ENCODE measurements around the gene DGKE. TPM values are rescaled to one million over a fixed set of nuclear protein-coding genes. Genes with fewer than 3 reads are reported as not detected.

The DGKE gene
- 3.9 and 4.3 TPM in 2 replicates for total RNA-seq (2012; rRNA removed)

DNA sequence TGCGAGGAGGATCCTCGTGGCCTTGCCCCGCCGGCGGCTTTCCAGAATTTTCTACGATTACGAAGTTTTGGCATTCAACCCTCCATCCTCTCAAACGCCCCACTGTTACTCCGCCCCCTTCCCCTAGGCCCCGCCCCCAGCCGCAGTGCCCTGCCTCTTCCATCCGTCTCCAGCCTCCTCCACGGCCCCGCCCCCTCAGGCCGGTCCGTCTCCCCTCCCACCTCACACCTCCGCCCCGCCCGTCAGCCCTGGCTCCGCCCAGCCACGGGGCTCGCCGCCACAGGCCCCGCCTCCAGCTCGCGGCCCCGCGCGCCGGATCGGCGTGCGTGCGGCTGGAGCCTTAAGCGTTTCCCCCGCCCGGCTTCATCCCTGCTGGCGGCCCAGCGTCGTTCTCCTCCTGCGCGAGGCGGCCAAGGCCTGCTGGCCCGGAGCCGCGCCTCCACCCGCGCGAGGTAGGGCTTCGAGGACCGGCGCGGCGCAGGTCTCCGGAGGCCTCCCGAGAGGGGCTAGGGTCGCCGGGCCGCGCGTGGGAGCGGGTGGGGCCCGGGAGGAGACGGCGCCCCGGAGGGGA, at the start of gene DGKE, which contains the start of gene C17orf67:
DGKE (plus strand) TSS at position 343 of the 571 bp plus-strand sequence. CDS start 645 bp downstream, outside the sequence.
C17orf67 (minus strand) TSS at position 112 of the 571 bp plus-strand sequence. CDS start 18,110 bp downstream, outside the sequence.
- Histone ChIP-seq H3K4me1 (ENCODE audit: control insufficient read depth, insufficient read depth, low read length) (peaks cover 22% of the 10 kb centered on the region), H3K9ac (ENCODE audit: low read depth, low read length) (peak within 1 kb of the TSS; percentile 83), H3K4me2 (ENCODE audit: low read length) (peak within 1 kb of the TSS; percentile 98), H3K4me3 (ENCODE audit: low read length) (peak within 1 kb of the TSS; percentile 94), H3K36me3 (ENCODE audit: insufficient read depth, low read length) (no peaks in the 10 kb centered on the region), H3K27me3 (ENCODE audit: control insufficient read depth, insufficient read depth, low read length) (no peaks in the 10 kb centered on the region), H3K9me3 (replicated peaks; ENCODE audit: low read length) (no peaks in the 10 kb centered on the region)

DNA sequence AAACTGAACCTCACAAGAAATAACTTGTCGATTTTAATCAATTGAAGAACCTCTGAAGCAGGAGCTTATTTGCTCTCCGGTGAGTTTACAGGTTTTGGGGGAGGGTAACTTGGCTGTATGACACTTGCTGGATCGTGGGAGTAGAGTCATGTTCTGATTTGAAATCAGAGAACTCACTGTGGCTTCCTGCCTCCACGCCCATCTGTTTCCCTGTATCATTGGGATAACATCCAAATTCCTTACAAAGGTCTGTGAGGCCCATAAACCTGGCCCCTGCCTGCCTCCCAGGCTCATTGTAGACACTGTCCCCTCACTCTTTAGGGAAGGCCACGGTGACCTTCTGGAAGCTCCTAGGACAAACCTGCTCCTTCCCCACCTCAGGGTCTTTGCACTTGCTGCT, 48.5 kb upstream of the DGKE start:
- no peak overlapping the region for H3K9ac ChIP-seq (ENCODE audit: low read depth, low read length)
- peaks cover 43% of the 10 kb centered on the region for H3K4me1 ChIP-seq (ENCODE audit: control insufficient read depth, insufficient read depth, low read length)
- H3K27me3 ChIP-seq (ENCODE audit: control insufficient read depth, insufficient read depth, low read length), result no peaks in the 10 kb centered on the region
- H3K36me3 ChIP-seq (ENCODE audit: insufficient read depth, low read length), result no peaks in the 10 kb centered on the region
- no peak overlapping the region for H3K4me2 ChIP-seq (ENCODE audit: low read length)
- no peaks in the 10 kb centered on the region for H3K9me3 ChIP-seq (replicated peaks; ENCODE audit: low read length)
- no peak overlapping the region for H3K4me3 ChIP-seq (ENCODE audit: low read length)

DNA sequence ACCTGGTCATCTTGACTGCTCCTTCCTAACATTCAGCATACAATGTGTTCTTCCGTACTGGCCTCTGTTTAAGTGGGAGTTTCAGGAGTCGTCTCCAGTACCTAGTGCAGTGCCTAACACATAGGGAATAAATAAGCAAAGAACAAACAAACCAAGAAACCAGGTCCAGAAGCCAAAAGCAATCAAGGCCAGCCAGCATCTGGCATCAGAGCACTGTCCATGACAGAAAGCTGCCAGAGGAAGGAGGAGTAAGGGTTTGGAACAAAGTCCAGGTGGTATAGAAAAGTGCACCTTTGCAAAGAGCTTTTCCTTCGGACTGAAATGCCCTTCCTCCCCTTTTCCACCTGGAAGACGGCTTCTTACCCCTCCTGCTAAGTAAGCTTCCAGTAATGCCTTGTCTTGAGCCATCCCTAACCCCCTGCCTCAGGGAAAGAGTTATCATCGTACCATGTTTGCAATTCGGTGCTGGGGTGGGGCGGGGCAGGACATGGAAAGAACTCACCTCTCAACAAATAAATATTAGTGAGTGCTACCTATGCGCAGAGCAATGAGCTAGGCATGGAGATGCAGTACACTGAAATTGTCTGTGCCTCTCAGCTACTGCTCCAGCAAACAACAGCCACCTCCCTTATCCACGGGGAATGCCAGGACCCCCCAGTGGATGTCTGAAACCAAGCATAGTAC, 47.8 kb upstream of the DGKE start:
- Histone ChIP-seq H3K4me1 (ENCODE audit: control insufficient read depth, insufficient read depth, low read length) (peaks cover 40% of the 10 kb centered on the region), H3K27me3 (ENCODE audit: control insufficient read depth, insufficient read depth, low read length) (no peaks in the 10 kb centered on the region), H3K4me2 (ENCODE audit: low read length) (no peak overlapping the region), H3K36me3 (ENCODE audit: insufficient read depth, low read length) (no peaks in the 10 kb centered on the region), H3K9me3 (replicated peaks; ENCODE audit: low read length) (no peaks in the 10 kb centered on the region), H3K4me3 (ENCODE audit: low read length) (no peak overlapping the region), H3K9ac (ENCODE audit: low read depth, low read length) (no peak overlapping the region)

DNA sequence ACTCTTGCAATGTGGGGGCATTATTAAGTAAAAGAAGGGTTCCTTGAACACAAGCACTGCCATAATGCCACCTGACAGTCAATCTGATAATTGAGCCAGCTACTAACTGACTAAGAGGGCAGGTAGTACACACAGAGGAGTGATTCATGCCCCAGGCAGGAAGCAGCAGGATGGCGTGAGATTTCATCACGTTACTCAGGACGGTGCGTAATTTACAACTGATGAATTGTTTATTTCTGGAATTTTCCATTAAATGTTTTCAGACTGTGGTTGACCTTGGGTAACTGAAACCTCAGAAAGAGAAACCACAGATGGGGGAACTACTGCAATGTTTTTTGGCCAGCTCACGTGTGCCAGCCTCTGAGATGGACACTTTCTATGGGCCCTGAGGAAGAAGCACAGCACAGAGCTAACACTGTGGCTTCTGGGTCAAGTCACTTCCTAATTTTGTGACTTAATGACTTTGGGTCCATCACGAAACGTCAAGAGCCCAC, 46.9 kb upstream of the DGKE start:
- Histone ChIP-seq H3K9me3 (replicated peaks; ENCODE audit: low read length) (no peaks in the 10 kb centered on the region), H3K4me2 (ENCODE audit: low read length) (peak overlapping the region; percentile 20), H3K36me3 (ENCODE audit: insufficient read depth, low read length) (no peaks in the 10 kb centered on the region), H3K4me3 (ENCODE audit: low read length) (no peak overlapping the region), H3K4me1 (ENCODE audit: control insufficient read depth, insufficient read depth, low read length) (peaks cover 35% of the 10 kb centered on the region), H3K27me3 (ENCODE audit: control insufficient read depth, insufficient read depth, low read length) (no peaks in the 10 kb centered on the region), H3K9ac (ENCODE audit: low read depth, low read length) (no peak overlapping the region)

DNA sequence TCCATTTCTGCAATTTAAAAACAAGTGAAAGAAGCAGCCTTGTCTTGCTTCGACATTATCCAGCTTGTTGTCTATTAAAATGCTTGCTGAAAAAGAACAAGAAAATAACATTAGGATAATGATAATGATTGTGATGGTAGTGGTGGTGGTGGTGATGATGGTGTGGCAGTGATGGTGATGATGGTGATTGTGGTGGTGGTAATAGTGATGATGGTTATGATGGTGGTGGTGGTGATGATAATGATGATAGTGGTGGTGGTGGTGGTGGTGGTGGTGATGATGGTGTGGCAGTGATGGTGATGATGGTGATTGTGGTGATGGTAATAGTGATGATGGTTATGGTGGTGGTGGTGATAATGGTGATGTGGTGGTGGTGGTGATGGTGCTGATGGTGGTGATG, 41.7 kb upstream of the DGKE start:
- H3K4me3 ChIP-seq (ENCODE audit: low read length), result no peak overlapping the region
- no peaks in the 10 kb centered on the region for H3K27me3 ChIP-seq (ENCODE audit: control insufficient read depth, insufficient read depth, low read length)
- H3K9ac ChIP-seq (ENCODE audit: low read depth, low read length), result no peak overlapping the region
- peaks cover 9% of the 10 kb centered on the region for H3K4me1 ChIP-seq (ENCODE audit: control insufficient read depth, insufficient read depth, low read length)
- H3K9me3 ChIP-seq (replicated peaks; ENCODE audit: low read length), result no peaks in the 10 kb centered on the region
- no peaks in the 10 kb centered on the region for H3K36me3 ChIP-seq (ENCODE audit: insufficient read depth, low read length)
- H3K4me2 ChIP-seq (ENCODE audit: low read length), result no peak overlapping the region

DNA sequence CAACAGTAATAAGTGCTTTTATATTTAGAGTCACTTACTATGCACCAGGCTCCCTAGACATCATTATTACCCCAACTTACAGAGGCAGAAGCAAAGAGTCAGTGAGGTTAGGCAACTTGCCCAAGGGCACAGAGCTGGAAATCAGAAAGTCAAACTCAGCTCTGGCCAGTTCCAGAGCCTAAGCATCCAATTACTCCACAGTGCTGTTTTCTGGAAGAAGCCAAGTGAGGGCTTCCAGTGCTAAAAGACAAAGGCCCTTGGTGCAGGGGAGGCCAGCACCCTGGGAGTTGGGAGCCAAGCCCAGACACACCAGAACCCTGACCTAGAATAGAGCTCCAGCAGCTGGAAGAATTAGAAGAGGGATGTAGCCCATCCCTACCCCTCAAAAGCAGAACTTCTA, 40.4 kb upstream of the DGKE start:
- Histone ChIP-seq H3K4me1 (ENCODE audit: control insufficient read depth, insufficient read depth, low read length) (no peaks in the 10 kb centered on the region), H3K4me2 (ENCODE audit: low read length) (no peak overlapping the region), H3K9ac (ENCODE audit: low read depth, low read length) (no peak overlapping the region), H3K9me3 (replicated peaks; ENCODE audit: low read length) (no peaks in the 10 kb centered on the region), H3K4me3 (ENCODE audit: low read length) (no peak overlapping the region), H3K36me3 (ENCODE audit: insufficient read depth, low read length) (no peaks in the 10 kb centered on the region), H3K27me3 (ENCODE audit: control insufficient read depth, insufficient read depth, low read length) (no peaks in the 10 kb centered on the region)

DNA sequence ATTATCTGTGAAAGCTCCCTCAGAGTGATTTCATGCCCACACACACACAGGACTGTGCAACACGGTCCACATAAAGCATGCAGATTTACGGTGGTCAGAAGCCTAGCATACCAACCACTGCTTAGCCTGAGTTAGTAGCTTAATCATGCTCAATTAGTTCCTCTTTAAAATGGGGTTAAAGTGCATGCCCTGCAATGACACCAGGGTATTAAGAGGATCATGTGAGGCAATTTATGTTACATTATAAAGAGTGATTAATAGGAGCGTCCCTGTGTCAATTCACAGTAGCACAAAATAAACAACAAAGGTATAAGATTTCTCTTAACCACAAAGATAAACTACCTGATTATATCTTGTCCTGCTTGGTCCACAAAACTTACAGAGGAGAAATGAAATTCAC, 40.0 kb upstream of the DGKE start:
- Histone ChIP-seq H3K4me2 (ENCODE audit: low read length) (no peak overlapping the region), H3K9ac (ENCODE audit: low read depth, low read length) (no peak overlapping the region), H3K4me3 (ENCODE audit: low read length) (no peak overlapping the region), H3K9me3 (replicated peaks; ENCODE audit: low read length) (no peaks in the 10 kb centered on the region), H3K27me3 (ENCODE audit: control insufficient read depth, insufficient read depth, low read length) (no peaks in the 10 kb centered on the region), H3K36me3 (ENCODE audit: insufficient read depth, low read length) (no peaks in the 10 kb centered on the region), H3K4me1 (ENCODE audit: control insufficient read depth, insufficient read depth, low read length) (no peaks in the 10 kb centered on the region)

DNA sequence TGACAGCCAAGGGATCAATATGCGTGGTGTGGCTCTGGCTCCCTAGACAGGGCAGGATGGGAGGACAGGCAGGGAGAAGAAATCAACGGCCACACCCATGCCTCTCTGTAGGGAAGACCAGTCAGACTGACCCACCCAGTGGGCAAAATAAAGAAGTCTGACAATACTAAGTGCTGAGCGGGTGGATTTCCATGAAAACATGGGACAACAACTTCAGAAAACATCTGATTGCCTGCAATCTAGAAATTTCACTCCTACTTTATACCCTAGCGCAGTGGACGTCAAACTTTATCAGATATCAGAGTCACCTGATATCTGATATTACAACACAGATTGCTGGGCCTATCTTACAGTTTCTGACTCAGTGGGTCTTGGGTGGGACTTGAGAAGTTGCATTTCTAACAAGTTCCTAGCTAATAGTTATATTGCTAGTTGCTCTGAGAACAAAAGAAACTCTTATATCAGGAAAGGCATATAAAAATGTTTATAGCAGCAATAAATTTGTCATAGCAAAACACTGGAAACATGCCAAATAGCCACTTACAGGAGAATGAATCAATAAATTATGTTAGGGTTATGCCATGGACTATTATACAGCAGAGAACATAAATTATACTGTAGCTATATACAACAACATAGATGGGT, 38.6 kb upstream of the DGKE start:
- Histone ChIP-seq H3K27me3 (ENCODE audit: control insufficient read depth, insufficient read depth, low read length) (no peaks in the 10 kb centered on the region), H3K36me3 (ENCODE audit: insufficient read depth, low read length) (no peaks in the 10 kb centered on the region), H3K4me3 (ENCODE audit: low read length) (no peak overlapping the region), H3K9me3 (replicated peaks; ENCODE audit: low read length) (no peaks in the 10 kb centered on the region), H3K4me2 (ENCODE audit: low read length) (no peak overlapping the region), H3K9ac (ENCODE audit: low read depth, low read length) (no peak overlapping the region), H3K4me1 (ENCODE audit: control insufficient read depth, insufficient read depth, low read length) (no peaks in the 10 kb centered on the region)

DNA sequence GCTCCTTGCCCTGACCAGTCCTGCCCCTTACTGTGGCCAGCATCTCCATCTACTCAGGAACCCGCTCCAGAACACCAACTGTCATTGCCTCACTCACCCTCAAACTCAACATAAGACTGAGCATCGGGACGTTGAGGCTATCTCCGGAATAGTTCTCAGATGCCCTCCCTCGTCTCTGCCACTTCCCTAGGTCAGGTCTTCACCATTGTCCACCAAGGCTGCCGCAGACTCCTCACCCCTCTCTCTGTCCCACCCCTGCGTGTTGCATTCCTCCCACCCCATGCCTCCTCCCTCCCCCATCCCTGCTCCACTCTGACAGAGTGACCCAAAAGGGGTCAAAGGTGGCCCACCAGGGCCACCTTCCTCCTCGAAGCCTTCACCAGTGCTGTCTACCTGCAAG, 37.4 kb upstream of the DGKE start:
- no peak overlapping the region for H3K9ac ChIP-seq (ENCODE audit: low read depth, low read length)
- no peak overlapping the region for H3K4me3 ChIP-seq (ENCODE audit: low read length)
- no peaks in the 10 kb centered on the region for H3K9me3 ChIP-seq (replicated peaks; ENCODE audit: low read length)
- H3K4me1 ChIP-seq (ENCODE audit: control insufficient read depth, insufficient read depth, low read length), result no peaks in the 10 kb centered on the region
- no peaks in the 10 kb centered on the region for H3K27me3 ChIP-seq (ENCODE audit: control insufficient read depth, insufficient read depth, low read length)
- no peak overlapping the region for H3K4me2 ChIP-seq (ENCODE audit: low read length)
- no peaks in the 10 kb centered on the region for H3K36me3 ChIP-seq (ENCODE audit: insufficient read depth, low read length)

DNA sequence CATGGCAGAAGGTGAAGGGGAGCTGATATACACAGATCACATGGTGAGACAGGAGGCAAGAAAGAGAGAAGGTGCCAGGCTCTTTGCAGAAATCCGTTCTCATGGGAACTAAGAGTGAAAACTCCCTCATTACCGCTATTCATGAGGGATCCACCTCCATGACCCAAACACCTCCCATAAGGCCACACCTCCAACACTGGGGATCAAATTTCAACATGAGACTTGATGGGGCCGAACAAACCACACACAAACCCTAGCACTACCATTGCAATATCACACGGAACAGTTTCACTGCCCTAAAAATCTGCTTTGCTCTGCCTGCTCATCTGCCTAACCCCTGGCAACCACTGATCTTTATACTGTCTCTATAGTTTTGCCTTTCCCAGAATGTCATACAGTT, 35.0 kb upstream of the DGKE start:
- no peaks in the 10 kb centered on the region for H3K4me1 ChIP-seq (ENCODE audit: control insufficient read depth, insufficient read depth, low read length)
- no peak overlapping the region for H3K4me3 ChIP-seq (ENCODE audit: low read length)
- no peaks in the 10 kb centered on the region for H3K27me3 ChIP-seq (ENCODE audit: control insufficient read depth, insufficient read depth, low read length)
- no peak overlapping the region for H3K9ac ChIP-seq (ENCODE audit: low read depth, low read length)
- H3K9me3 ChIP-seq (replicated peaks; ENCODE audit: low read length), result no peaks in the 10 kb centered on the region
- no peaks in the 10 kb centered on the region for H3K36me3 ChIP-seq (ENCODE audit: insufficient read depth, low read length)
- H3K4me2 ChIP-seq (ENCODE audit: low read length), result no peak overlapping the region

DNA sequence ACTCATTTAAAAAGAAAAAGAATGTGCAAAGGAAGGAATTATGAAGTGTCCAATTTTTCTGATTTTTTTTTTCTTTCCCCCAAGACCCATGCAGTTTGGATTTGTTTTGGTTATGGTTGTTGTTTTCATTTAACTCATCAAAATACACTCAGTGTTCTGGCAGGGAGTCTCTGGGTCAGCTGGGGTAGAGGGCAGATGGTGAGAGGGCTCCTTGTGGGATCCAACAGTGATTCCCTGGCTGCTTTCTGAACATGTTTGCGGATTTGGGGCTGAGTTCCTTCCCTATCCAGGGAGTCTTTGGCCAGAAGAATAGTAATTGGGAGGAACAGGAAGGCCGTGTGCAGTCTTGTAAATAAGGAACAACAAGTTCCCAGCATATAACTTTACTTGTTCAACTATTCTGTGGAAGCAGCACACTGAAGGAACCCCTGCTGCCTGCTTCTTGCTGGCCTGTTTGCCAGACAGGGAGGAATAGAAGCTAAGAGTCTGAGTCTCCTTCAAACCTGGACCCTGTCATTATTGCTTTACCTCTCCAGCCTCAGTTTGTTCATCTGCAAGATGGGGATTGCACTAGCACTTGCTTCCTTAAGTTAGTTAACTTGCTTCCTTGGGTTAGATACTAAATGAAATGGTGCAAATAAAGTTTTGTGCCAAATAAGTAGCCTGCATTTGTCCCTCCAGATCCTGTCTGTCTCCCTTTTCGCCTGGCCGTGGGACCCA, 32.3 kb upstream of the DGKE start:
- Histone ChIP-seq H3K36me3 (ENCODE audit: insufficient read depth, low read length) (no peaks in the 10 kb centered on the region), H3K4me3 (ENCODE audit: low read length) (no peak overlapping the region), H3K4me2 (ENCODE audit: low read length) (no peak overlapping the region), H3K4me1 (ENCODE audit: control insufficient read depth, insufficient read depth, low read length) (no peaks in the 10 kb centered on the region), H3K9ac (ENCODE audit: low read depth, low read length) (no peak overlapping the region), H3K27me3 (ENCODE audit: control insufficient read depth, insufficient read depth, low read length) (no peaks in the 10 kb centered on the region), H3K9me3 (replicated peaks; ENCODE audit: low read length) (no peaks in the 10 kb centered on the region)

Data from skeletal muscle satellite cell (primary cell).